HepG2 (cell line): ENCODE results near the gene POLRMT. TPM values are rescaled to one million over a fixed set of nuclear protein-coding genes. Genes with fewer than 3 reads are reported as not detected.
A peak's percentile ranks its signal among the peaks of the same experiment; 100 is the strongest.

Experiments
- AGO1 ChIP-seq: fragments of 200-400 bp; formaldehyde crosslinking; IDR thresholded peaks from 2 replicates; pipeline ENCODE4 v1.6.1; 2017; ENCODE audit warnings: mild to moderate bottlenecking, low read depth, low read length, moderate library complexity; ENCODE audit not compliant: poor library complexity, severe bottlenecking
- BHLHE40 ChIP-seq: IDR thresholded peaks from 2 replicates; pipeline ENCODE4 v1.6.1; 2011; ENCODE audit warnings: low read length, improper control_type of control experiment
- CBX1 ChIP-seq: IDR thresholded peaks from one replicate; pipeline ENCODE4 v1.6.1; 2016; ENCODE audit warnings: antibody characterized with exemption, low read depth
- DPF2 ChIP-seq: sonication (generic); formaldehyde crosslinking; IDR thresholded peaks from 2 replicates; pipeline ENCODE4 v1.4.0; 2020; ENCODE audit warnings: mild to moderate bottlenecking, low read depth, missing genetic modification reagents, borderline replicate concordance
- ELF3 ChIP-seq: IDR thresholded peaks from 2 replicates; pipeline ENCODE4 v1.6.1; 2016; ENCODE audit warnings: missing genetic modification reagents, missing compliant biosample characterization
- HNF4G ChIP-seq, 2 experiments: sonication (generic) in 1 of 2; formaldehyde crosslinking in 1 of 2; IDR thresholded peaks; 2 replicates each; pipeline versions ENCODE4 v1.4.0 to v1.6.1; 2011 to 2020; ENCODE audit warnings: borderline replicate concordance in 2 of 2, low read depth in 2 of 2, mild to moderate bottlenecking in 2 of 2, low read length in 1 of 2, missing genetic modification reagents in 1 of 2, moderate library complexity in 1 of 2
- ISL2 ChIP-seq: sonication (generic); formaldehyde crosslinking; IDR thresholded peaks from 2 replicates; pipeline ENCODE4 v1.5.0; 2020; ENCODE audit warnings: missing genetic modification reagents
- NAIF1 ChIP-seq: sonication (generic); formaldehyde crosslinking; IDR thresholded peaks from 2 replicates; pipeline ENCODE4 v1.5.0; 2020; ENCODE audit warnings: mild to moderate bottlenecking, missing genetic modification reagents, borderline replicate concordance
- NKX3-1 ChIP-seq: sonication (generic); formaldehyde crosslinking; IDR thresholded peaks from 2 replicates; pipeline ENCODE4 v1.5.0; 2020; ENCODE audit warnings: missing genetic modification reagents
- TRIM22 ChIP-seq: fragments of 450-650 bp; IDR thresholded peaks from 2 replicates; pipeline ENCODE4 v1.6.1; 2017
- ZBTB1 ChIP-seq: sonication (generic); formaldehyde crosslinking; IDR thresholded peaks from 2 replicates; pipeline ENCODE4 v1.4.0; 2020; ENCODE audit warnings: missing genetic modification reagents, borderline replicate concordance
- ZBTB42 ChIP-seq: sonication (generic); formaldehyde crosslinking; IDR thresholded peaks from 2 replicates; pipeline ENCODE4 v1.5.0; 2020; ENCODE audit warnings: mild to moderate bottlenecking, missing genetic modification reagents
- ZNF615 ChIP-seq: sonication (generic); formaldehyde crosslinking; IDR thresholded peaks from 2 replicates; pipeline ENCODE4 v1.5.0; 2020; ENCODE audit warnings: mild to moderate bottlenecking, missing genetic modification reagents, borderline replicate concordance
- ZNF687 ChIP-seq: sonication (generic); formaldehyde crosslinking; IDR thresholded peaks from 2 replicates; pipeline ENCODE4 v1.5.1; 2020; ENCODE audit warnings: mild to moderate bottlenecking, missing genetic modification reagents, moderate library complexity
- ZNF740 ChIP-seq: sonication (generic); formaldehyde crosslinking; IDR thresholded peaks from 2 replicates; pipeline ENCODE4 v1.4.0; 2020; ENCODE audit warnings: missing genetic modification reagents
- ZUFSP ChIP-seq: sonication (generic); formaldehyde crosslinking; IDR thresholded peaks from 2 replicates; pipeline ENCODE4 v1.9.0; 2021; ENCODE audit warnings: missing genetic modification reagents, mild to moderate bottlenecking, borderline replicate concordance
- polyA plus RNA-seq, 8 experiments: library from polyadenylated mRNA; depleted of rRNA in 3 of 8; stranded (reverse) in 7 of 8; unstranded in 1 of 8; fragments of >200 nt; fragmentation: Illumina TruSeq in 4 of 8; extraction: Trizol in 4 of 8; gene quantifications; 2 replicates each; pipeline versions ENCODE4 v1.2.1 to v1.2.3, GENCODE V29; 2011 to 2016; ENCODE audit warnings: low read depth in 4 of 8, missing spikeins in 1 of 8, mixed read lengths in 1 of 8; ENCODE audit not compliant: insufficient read depth in 1 of 8
- total RNA-seq, 5 experiments: library from RNA; depleted of rRNA; stranded (reverse); fragments of >200 nt; fragmentation: Illumina TruSeq; extraction: Trizol; gene quantifications; 2 replicates each; pipeline ENCODE4 v1.2.3, GENCODE V29; 2016; ENCODE audit warnings: low read depth in 1 of 5
- TF ChIP-seq, protein P1 (sequence below): sonication (generic); formaldehyde crosslinking; IDR thresholded peaks from 2 replicates; pipeline ENCODE4 v1.5.1; 2020; ENCODE audit warnings: mild to moderate bottlenecking, missing genetic modification reagents, moderate library complexity
- TF ChIP-seq, protein P2 (sequence below): sonication (generic); formaldehyde crosslinking; conservative IDR thresholded peaks from 2 replicates; pipeline ENCODE4 v1.4.0; 2020; ENCODE audit warnings: missing genetic modification reagents

The POLRMT gene
- total and polyA plus RNA-seq, 2 of the 13 experiments (the other 11 are each of a cell fraction or from before 2014, with no cell fraction given): 78.0 to 101 TPM

GRCh38 chr19:633068-633785 is at the start of gene POLRMT (continued):
- TF ChIP-seq ZBTB42 (CRISPR knock-in tag): no peak
- TF ChIP-seq ZUFSP (CRISPR knock-in tag): no peak
- peak; percentile 17 for TF ChIP-seq AGO1
- TF ChIP-seq ZBTB1 (CRISPR knock-in tag): no peak
- TF ChIP-seq ZNF687 (CRISPR knock-in tag): peak; percentile 69
- TF ChIP-seq ISL2: peak; percentile 69
- TF ChIP-seq BHLHE40: peak; percentile 31; the same call in 1 of the 2 replicates
- TF ChIP-seq ZNF740 (CRISPR knock-in tag): no peak
- no peak for TF ChIP-seq DPF2 (CRISPR knock-in tag)
- TF ChIP-seq CBX1: peak; percentile 18
- TF ChIP-seq, protein P1, sequence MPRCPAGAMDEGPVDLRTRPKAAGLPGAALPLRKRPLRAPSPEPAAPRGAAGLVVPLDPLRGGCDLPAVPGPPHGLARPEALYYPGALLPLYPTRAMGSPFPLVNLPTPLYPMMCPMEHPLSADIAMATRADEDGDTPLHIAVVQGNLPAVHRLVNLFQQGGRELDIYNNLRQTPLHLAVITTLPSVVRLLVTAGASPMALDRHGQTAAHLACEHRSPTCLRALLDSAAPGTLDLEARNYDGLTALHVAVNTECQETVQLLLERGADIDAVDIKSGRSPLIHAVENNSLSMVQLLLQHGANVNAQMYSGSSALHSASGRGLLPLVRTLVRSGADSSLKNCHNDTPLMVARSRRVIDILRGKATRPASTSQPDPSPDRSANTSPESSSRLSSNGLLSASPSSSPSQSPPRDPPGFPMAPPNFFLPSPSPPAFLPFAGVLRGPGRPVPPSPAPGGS: no peak
- TF ChIP-seq, protein P2, sequence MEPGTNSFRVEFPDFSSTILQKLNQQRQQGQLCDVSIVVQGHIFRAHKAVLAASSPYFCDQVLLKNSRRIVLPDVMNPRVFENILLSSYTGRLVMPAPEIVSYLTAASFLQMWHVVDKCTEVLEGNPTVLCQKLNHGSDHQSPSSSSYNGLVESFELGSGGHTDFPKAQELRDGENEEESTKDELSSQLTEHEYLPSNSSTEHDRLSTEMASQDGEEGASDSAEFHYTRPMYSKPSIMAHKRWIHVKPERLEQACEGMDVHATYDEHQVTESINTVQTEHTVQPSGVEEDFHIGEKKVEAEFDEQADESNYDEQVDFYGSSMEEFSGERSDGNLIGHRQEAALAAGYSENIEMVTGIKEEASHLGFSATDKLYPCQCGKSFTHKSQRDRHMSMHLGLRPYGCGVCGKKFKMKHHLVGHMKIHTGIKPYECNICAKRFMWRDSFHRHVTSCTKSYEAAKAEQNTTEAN (CRISPR knock-in tag): 0 out of 2 replicates have a peak, but pooled peaks have one; percentile 38
- no peak for TF ChIP-seq NAIF1 (CRISPR knock-in tag)
- TF ChIP-seq ZNF615 (CRISPR knock-in tag): no peak
- peak; percentile 73 for TF ChIP-seq ELF3 (CRISPR knock-in tag)
- TF ChIP-seq TRIM22: no peak
- peak; percentile 71 for TF ChIP-seq NKX3-1 (CRISPR knock-in tag)
- peak; percentile 74; the same call in 1 of the 2 replicates for TF ChIP-seq HNF4G (IDR thresholded peaks at IDR 0.05; ENCODE audit: borderline replicate concordance, low read depth, low read length)
- TF ChIP-seq HNF4G (CRISPR knock-in tag; IDR thresholded peaks at IDR 0.05; ENCODE audit: borderline replicate concordance, low read depth): 0 out of 2 replicates have a peak, but pooled peaks have one; percentile 32
